ENCODE results near the gene S100Z.

S100Z gene

GRCh38 chr5:76954383-76954763, 104.6 kb downstream of the S100Z start:
- DNase-seq: no peak

DNA sequence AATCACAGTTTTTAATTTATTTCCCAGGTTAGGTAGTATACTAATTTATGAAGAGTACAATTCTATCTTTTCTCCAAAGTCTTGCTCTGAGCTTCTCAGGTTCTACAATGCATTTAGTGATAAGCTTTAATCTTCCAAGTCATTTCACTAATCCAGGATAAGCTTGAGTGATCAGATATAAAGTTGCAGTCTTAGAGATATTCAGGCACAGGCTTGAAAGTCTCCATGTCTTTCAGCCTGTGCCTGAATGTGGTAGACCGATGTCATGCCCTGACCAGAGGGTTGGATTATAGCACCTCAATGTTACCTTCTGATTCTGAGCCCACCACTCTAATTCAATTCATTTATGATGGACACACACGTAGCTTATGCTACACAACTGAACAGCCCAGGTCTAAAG, 106.2 kb downstream of the S100Z start:
- DNase-seq: no peak

DNA sequence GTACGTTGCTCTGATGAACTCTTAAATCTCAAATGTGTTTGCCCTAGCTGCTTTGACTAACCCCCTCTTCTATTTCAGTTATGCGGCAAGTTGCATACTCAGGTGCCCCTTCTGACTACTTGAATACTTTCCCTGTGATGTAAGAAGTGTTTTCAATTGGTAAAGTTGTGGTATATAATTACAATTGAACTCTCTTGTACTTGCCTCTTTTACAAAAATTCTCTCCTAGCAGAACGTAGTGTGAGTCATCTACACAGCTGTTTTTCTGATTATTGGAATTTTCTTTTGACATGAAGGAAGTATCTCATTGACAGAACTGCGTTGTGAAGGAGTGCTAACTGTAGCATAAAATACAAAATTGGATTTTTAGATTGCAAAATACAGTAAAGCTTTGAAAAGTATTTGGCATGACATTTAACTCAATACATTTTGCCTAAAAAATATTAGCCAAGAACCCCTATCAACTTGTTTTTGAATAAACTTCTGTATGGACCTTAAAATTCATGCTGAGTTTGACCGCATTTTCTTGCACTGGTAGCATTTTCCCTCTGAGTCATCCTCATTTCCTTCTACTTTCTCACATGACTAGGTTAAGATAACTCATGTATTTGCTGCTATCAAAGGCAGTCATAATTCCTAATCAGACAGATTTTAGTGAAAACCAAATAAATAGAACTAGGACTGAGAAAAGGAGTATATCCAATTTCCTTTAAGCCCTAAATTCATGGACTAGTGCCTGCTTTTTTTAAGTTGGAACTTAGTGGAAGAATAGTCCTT, 109.4 kb downstream of the S100Z start:
- no peak for DNase-seq

- DNase-seq: no peak
These were observed 110.3 kb downstream of the S100Z start for GRCh38 chr5:76960004-76960625.

- no peak for DNase-seq
These were observed 114.2 kb downstream of the S100Z start for GRCh38 chr5:76964060-76964459.
